C4-2B (cell line): ENCODE results near the gene USP15.

Source experiments
- CTCF ChIP-seq: fragments of 450-650 bp; conservative IDR thresholded peaks from 2 replicates; pipeline ENCODE4 v1.5.1; 2017; ENCODE audit warnings: mild to moderate bottlenecking
- ZFX ChIP-seq: fragments of 450-650 bp; IDR thresholded peaks from 2 replicates; pipeline ENCODE4 v1.6.1; 2017

- TF ChIP-seq CTCF (no peak), ZFX (no peak)
These were observed 75.6 kb downstream of the USP15 start for GRCh38 chr12:62335796-62336195.
